ENCODE measurements around the gene SPTBN1. TPM values are rescaled to one million over a fixed set of nuclear protein-coding genes. Genes with fewer than 3 reads are reported as not detected.
A peak's percentile ranks its signal among the peaks of the same experiment; 100 is the strongest.

The SPTBN1 gene
- total and polyA plus RNA-seq, 2 experiments from 2014 or later = 57.7 to 187 TPM

- H3K9me3 ChIP-seq (ENCODE audit: low read depth) = no peaks in the 10 kb centered on the region
- H3K36me3 ChIP-seq (ENCODE audit: low read depth) = no peaks in the 10 kb centered on the region
- 32% methylated on average over 32 to 34 of the region's 35 CpGs for WGBS, 2 experiments (ENCODE audit: low coverage in 1 of 2, low lambda C conversion rate in 2 of 2, missing lambda C conversion rate in 2 of 2)
- H3K4me2 ChIP-seq (ENCODE audit: unreplicated experiment) = no peak overlapping the region
- no peak overlapping the region for H3K9ac ChIP-seq
- peak overlapping the region; percentile 16 for H3K4me3 ChIP-seq
- H3K27ac ChIP-seq = no peak overlapping the region
- peak overlapping the region; percentile 75; the same call in 1 of the 2 replicates for H2AFZ ChIP-seq
- no peak for TF ChIP-seq EZH2 (IDR thresholded peaks at IDR 0.05; ENCODE audit: insufficient read depth, poor library complexity, severe bottlenecking)
- TF ChIP-seq EZH2phosphoT487 (IDR thresholded peaks at IDR 0.05; ENCODE audit: insufficient read depth, low read depth) = no peak
- no peaks in the 10 kb centered on the region for H3K9me2 ChIP-seq (ENCODE audit: insufficient read depth)
- no peaks in the 10 kb centered on the region for H3K79me2 ChIP-seq (ENCODE audit: insufficient read depth)
- in situ Hi-C loops (cut with MboI) = loop anchor here (10.0 kb wide), 1 partner anchor 594 kb away; the partner anchor contains the start of gene ACYP2
- no peaks in the 10 kb centered on the region for H4K20me1 ChIP-seq (ENCODE audit: insufficient read depth)
- H3F3A ChIP-seq (ENCODE audit: insufficient read depth) = no peaks in the 10 kb centered on the region
- no peaks in the 10 kb centered on the region for H3K4me1 ChIP-seq (ENCODE audit: insufficient read depth)
- H3K27me3 ChIP-seq (replicated peaks; ENCODE audit: insufficient read depth) = no peaks in the 10 kb centered on the region
- peak; percentile 42 for DNase-seq
These were observed 252.6 kb downstream of the SPTBN1 start for GRCh38 chr2:54708584-54709335.

- Histone ChIP-seq H3K79me2 (ENCODE audit: insufficient read depth) (no peaks in the 10 kb centered on the region), H2AFZ (peak overlapping the region; percentile 75; the same call in 1 of the 2 replicates), H3K4me1 (ENCODE audit: insufficient read depth) (no peaks in the 10 kb centered on the region), H3K27ac (no peak overlapping the region), H4K20me1 (ENCODE audit: insufficient read depth) (no peaks in the 10 kb centered on the region), H3K9me2 (ENCODE audit: insufficient read depth) (no peaks in the 10 kb centered on the region), H3K4me3 (peak overlapping the region; percentile 16), H3F3A (ENCODE audit: insufficient read depth) (no peaks in the 10 kb centered on the region), H3K9me3 (ENCODE audit: low read depth) (no peaks in the 10 kb centered on the region), H3K27me3 (replicated peaks; ENCODE audit: insufficient read depth) (no peaks in the 10 kb centered on the region), H3K4me2 (ENCODE audit: unreplicated experiment) (no peak overlapping the region), H3K9ac (no peak overlapping the region), H3K36me3 (ENCODE audit: low read depth) (no peaks in the 10 kb centered on the region)
- TF ChIP-seq EZH2 (IDR thresholded peaks at IDR 0.05; ENCODE audit: insufficient read depth, poor library complexity, severe bottlenecking) (no peak), EZH2phosphoT487 (IDR thresholded peaks at IDR 0.05; ENCODE audit: insufficient read depth, low read depth) (no peak)
- 70 to 72% methylated on average over 17 to 18 of the region's 18 CpGs for WGBS, 2 experiments (ENCODE audit: low coverage in 1 of 2, low lambda C conversion rate in 2 of 2, missing lambda C conversion rate in 2 of 2)
- no peak for DNase-seq
- in situ Hi-C loops (cut with MboI) = loop anchor here (10.0 kb wide), 1 partner anchor 595 kb away; the partner anchor contains the start of gene ACYP2
These were observed 253.2 kb downstream of the SPTBN1 start for GRCh38 chr2:54709336-54709809.

GRCh38 chr2:54710216-54710615 is 254.1 kb downstream of the SPTBN1 start:
- no peak for TF ChIP-seq EZH2 (IDR thresholded peaks at IDR 0.05; ENCODE audit: insufficient read depth, poor library complexity, severe bottlenecking)
- no peak for TF ChIP-seq EZH2phosphoT487 (IDR thresholded peaks at IDR 0.05; ENCODE audit: insufficient read depth, low read depth)
- no peaks in the 10 kb centered on the region for H3K36me3 ChIP-seq (ENCODE audit: low read depth)
- DNase-seq = no peak
- H2AFZ ChIP-seq = no peak overlapping the region
- H3K4me2 ChIP-seq (ENCODE audit: unreplicated experiment) = no peak overlapping the region
- H3F3A ChIP-seq (ENCODE audit: insufficient read depth) = no peaks in the 10 kb centered on the region
- no peaks in the 10 kb centered on the region for H3K4me1 ChIP-seq (ENCODE audit: insufficient read depth)
- H3K9me3 ChIP-seq (ENCODE audit: low read depth) = no peaks in the 10 kb centered on the region
- H3K79me2 ChIP-seq (ENCODE audit: insufficient read depth) = no peaks in the 10 kb centered on the region
- H3K9ac ChIP-seq = no peak overlapping the region
- WGBS, 2 experiments (ENCODE audit: low coverage in 1 of 2, low lambda C conversion rate in 2 of 2, missing lambda C conversion rate in 2 of 2) = 87 to 90% methylated on average over 10 of the region's 10 CpGs
- H3K27ac ChIP-seq = no peak overlapping the region
- in situ Hi-C loops (cut with MboI) = no loop called here
- H3K4me3 ChIP-seq = no peak overlapping the region
- no peaks in the 10 kb centered on the region for H3K27me3 ChIP-seq (replicated peaks; ENCODE audit: insufficient read depth)
- H3K9me2 ChIP-seq (ENCODE audit: insufficient read depth) = no peaks in the 10 kb centered on the region
- H4K20me1 ChIP-seq (ENCODE audit: insufficient read depth) = no peaks in the 10 kb centered on the region

- Histone ChIP-seq H3K4me1 (ENCODE audit: insufficient read depth) (no peaks in the 10 kb centered on the region), H2AFZ (no peak overlapping the region), H3K4me3 (no peak overlapping the region), H3K4me2 (ENCODE audit: unreplicated experiment) (no peak overlapping the region), H3K9me3 (ENCODE audit: low read depth) (no peaks in the 10 kb centered on the region), H3K27ac (no peak overlapping the region), H3K9ac (no peak overlapping the region), H3F3A (ENCODE audit: insufficient read depth) (no peaks in the 10 kb centered on the region), H4K20me1 (ENCODE audit: insufficient read depth) (no peaks in the 10 kb centered on the region), H3K79me2 (ENCODE audit: insufficient read depth) (no peaks in the 10 kb centered on the region), H3K27me3 (replicated peaks; ENCODE audit: insufficient read depth) (no peaks in the 10 kb centered on the region), H3K9me2 (ENCODE audit: insufficient read depth) (no peaks in the 10 kb centered on the region), H3K36me3 (ENCODE audit: low read depth) (no peaks in the 10 kb centered on the region)
- TF ChIP-seq EZH2 (IDR thresholded peaks at IDR 0.05; ENCODE audit: insufficient read depth, poor library complexity, severe bottlenecking) = no peak
- no peak for TF ChIP-seq EZH2phosphoT487 (IDR thresholded peaks at IDR 0.05; ENCODE audit: insufficient read depth, low read depth)
- 89 to 93% methylated on average over 6 of the region's 6 CpGs for WGBS, 2 experiments (ENCODE audit: low coverage in 1 of 2, low lambda C conversion rate in 2 of 2, missing lambda C conversion rate in 2 of 2)
- no peak for DNase-seq
- in situ Hi-C loops (cut with MboI) = no loop called here
These were observed 256.4 kb downstream of the SPTBN1 start for GRCh38 chr2:54712516-54712915.

Data from GM23248 (cell line).